ENCODE measurements around the gene ZCCHC17. TPM values are rescaled to one million over a fixed set of nuclear protein-coding genes. Genes with fewer than 3 reads are reported as not detected.

The ZCCHC17 gene, protein sequence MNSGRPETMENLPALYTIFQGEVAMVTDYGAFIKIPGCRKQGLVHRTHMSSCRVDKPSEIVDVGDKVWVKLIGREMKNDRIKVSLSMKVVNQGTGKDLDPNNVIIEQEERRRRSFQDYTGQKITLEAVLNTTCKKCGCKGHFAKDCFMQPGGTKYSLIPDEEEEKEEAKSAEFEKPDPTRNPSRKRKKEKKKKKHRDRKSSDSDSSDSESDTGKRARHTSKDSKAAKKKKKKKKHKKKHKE
- polyA plus RNA-seq (2011; rRNA removed) (57.1 and 72.9 TPM in 2 replicates), polyA minus RNA-seq (2011; rRNA and poly(A)+ RNA removed) (20.5 and 20.7 TPM in 2 replicates)

DNA sequence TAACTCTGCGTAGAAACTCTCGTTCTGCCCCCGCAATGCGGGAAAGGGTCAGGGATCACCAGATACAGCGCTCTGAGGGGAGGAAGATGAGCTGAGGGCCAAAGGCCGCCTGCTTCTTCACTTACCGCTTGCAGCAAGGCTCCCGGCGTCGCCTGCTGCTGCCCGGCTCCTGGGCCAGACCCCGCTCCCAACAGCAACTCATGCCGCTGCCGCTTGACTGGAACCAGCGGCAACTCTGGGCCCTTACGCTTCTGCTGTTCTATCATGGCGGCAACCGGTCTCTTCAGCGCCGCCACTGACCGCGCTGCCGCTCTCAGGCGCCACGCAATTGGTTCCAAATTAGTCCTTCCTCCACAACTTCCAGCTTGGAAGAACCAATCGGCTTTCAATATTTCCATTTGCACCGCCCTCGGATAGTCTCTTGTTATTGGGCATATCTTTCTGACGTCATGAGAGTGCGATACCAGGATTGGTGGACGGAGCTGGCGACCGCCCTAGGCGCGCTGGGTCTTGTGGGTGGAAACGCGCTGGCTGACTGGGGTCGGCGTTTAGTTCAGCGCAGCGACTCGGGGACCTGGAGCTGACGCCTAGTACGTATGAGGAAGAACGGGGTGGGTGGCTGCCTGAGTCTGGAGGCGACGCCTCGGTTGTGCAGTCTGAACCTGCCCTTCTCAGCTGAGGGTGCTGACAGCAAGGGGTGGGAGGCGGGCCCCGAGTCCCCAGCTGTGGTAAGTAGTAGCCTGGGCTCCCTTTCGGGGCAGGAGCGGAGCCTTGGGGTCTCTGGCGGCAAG lies at the start of gene ZCCHC17, which contains the start of gene SNRNP40:
Gene ZCCHC17, plus strand, starts transcription at position 547 of the 791 bp plus-strand sequence. CDS start 13,067 bp downstream, outside the sequence.
Gene SNRNP40, minus strand, starts transcription at position 303 of the 791 bp plus-strand sequence. Its CDS starts 37 bp downstream, at position 266.
- POLR2A ChIA-PET, result interaction anchor here (0.6 to 2.4 kb wide), 9 partner anchors 9 to 253 kb away, joined by 3 to 22 read pairs (median 3); no protein-coding TSS in a partner anchor
- peak within 1 kb of the TSS; percentile 97 for H3K4me3 ChIP-seq (ENCODE audit: low read depth, low read length)
- peak; percentile 95 for DNase-seq (ENCODE audit: low read depth, low spot score)
- H3K27ac ChIP-seq (ENCODE audit: low read depth, low read length), result peak within 1 kb of the TSS; percentile 86
- no peaks in the 10 kb centered on the region for H3K27me3 ChIP-seq (ENCODE audit: control insufficient read depth, insufficient read depth, low read length)
- CTCF ChIA-PET, result interaction anchor here (1.0 to 2.5 kb wide), 5 partner anchors 10 to 125 kb away, joined by 3 to 13 read pairs (median 4); no protein-coding TSS in a partner anchor
- TF ChIP-seq, protein P1, sequence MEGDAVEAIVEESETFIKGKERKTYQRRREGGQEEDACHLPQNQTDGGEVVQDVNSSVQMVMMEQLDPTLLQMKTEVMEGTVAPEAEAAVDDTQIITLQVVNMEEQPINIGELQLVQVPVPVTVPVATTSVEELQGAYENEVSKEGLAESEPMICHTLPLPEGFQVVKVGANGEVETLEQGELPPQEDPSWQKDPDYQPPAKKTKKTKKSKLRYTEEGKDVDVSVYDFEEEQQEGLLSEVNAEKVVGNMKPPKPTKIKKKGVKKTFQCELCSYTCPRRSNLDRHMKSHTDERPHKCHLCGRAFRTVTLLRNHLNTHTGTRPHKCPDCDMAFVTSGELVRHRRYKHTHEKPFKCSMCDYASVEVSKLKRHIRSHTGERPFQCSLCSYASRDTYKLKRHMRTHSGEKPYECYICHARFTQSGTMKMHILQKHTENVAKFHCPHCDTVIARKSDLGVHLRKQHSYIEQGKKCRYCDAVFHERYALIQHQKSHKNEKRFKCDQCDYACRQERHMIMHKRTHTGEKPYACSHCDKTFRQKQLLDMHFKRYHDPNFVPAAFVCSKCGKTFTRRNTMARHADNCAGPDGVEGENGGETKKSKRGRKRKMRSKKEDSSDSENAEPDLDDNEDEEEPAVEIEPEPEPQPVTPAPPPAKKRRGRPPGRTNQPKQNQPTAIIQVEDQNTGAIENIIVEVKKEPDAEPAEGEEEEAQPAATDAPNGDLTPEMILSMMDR (IDR thresholded peaks at IDR 0.05; ENCODE audit: low read depth, low read length), result no peak
- H3K9me3 ChIP-seq (ENCODE audit: control insufficient read depth, insufficient read depth, low read length), result no peaks in the 10 kb centered on the region

DNA sequence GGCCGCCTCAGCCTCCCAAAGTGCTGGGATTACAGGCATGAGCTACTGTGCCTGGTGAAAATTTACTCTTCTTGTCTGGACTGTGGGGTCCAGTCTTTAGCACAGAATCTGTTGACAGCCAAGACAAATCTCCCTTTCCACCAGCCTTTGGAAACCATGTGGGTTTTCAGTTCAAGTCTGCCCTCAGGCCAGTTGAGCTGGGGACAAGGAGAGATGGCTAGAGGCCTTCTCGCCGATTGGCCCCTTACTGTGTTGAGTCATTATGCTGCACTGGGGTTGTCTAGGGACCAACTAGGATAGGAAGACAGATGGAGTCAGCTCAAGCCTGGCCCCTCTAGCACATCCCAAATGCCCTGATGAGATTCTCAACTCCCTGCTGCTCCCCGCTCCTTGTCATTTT lies 48.6 kb upstream of the ZCCHC17 start:
- Histone ChIP-seq H3K9me3 (ENCODE audit: control insufficient read depth, insufficient read depth, low read length) (no peaks in the 10 kb centered on the region), H3K4me3 (ENCODE audit: low read depth, low read length) (no peak overlapping the region), H3K27me3 (ENCODE audit: control insufficient read depth, insufficient read depth, low read length) (no peaks in the 10 kb centered on the region), H3K27ac (ENCODE audit: low read depth, low read length) (no peak overlapping the region)
- no peak for DNase-seq (ENCODE audit: low read depth, low spot score)
- POLR2A ChIA-PET, result no interaction called here
- TF ChIP-seq, protein P1 (IDR thresholded peaks at IDR 0.05; ENCODE audit: low read depth, low read length), result no peak
- CTCF ChIA-PET, result interaction anchor here (0.8 kb wide), 1 partner anchor 65 kb away, joined by 3 read pairs; no protein-coding TSS in a partner anchor

DNA sequence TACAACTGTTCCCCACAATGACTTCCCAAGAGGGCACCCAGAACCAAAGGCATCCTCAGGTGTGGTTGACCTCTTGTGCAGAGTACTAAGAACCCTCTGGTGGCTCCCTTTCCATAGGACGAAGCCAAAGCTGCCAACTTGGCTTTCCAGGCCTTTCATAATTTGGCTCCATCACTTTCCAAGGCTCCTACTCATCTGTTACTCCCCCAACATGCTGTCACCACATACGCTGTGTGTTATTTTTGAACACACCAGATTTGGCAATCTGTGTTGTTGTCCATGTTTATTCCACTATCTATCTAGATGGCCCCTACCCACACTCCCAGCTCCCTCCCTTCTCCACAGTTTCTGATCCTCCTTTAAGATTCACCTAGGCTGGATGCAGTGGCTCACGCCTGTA lies 47.0 kb upstream of the ZCCHC17 start:
- H3K27me3 ChIP-seq (ENCODE audit: control insufficient read depth, insufficient read depth, low read length), result no peaks in the 10 kb centered on the region
- TF ChIP-seq, protein P1 (IDR thresholded peaks at IDR 0.05; ENCODE audit: low read depth, low read length), result no peak
- H3K27ac ChIP-seq (ENCODE audit: low read depth, low read length), result no peak overlapping the region
- no peaks in the 10 kb centered on the region for H3K9me3 ChIP-seq (ENCODE audit: control insufficient read depth, insufficient read depth, low read length)
- ChIA-PET POLR2A (no interaction called here), CTCF (interaction anchor here (0.6 kb wide), 1 partner anchor 173 kb away, joined by 5 read pairs; no protein-coding TSS in a partner anchor)
- no peak overlapping the region for H3K4me3 ChIP-seq (ENCODE audit: low read depth, low read length)
- DNase-seq (ENCODE audit: low read depth, low spot score), result no peak

DNA sequence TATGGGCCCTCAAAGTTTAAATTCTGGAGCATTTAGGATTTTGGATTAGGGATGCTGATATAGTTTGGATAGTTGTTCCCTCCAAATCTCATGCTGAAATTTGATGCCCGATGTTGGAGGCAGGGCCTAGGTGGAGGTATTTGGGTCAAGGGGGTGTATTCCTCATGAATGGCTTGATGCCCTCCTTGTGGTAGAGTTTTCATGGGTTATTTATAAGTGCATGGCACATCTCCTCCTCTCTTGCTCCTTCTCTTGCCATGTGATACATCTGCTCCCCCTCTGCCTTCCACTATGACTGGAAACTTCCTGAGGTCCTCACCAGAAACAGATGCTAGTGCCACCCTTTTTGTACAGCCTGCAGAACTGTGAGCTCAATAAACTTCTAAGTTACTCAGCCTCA lies 39.6 kb upstream of the ZCCHC17 start:
- no peak overlapping the region for H3K27ac ChIP-seq (ENCODE audit: low read depth, low read length)
- ChIA-PET CTCF (no interaction called here), POLR2A (interaction anchor here (0.6 kb wide), 1 partner anchor 22 kb away, joined by 3 read pairs; no protein-coding TSS in a partner anchor)
- H3K4me3 ChIP-seq (ENCODE audit: low read depth, low read length), result no peak overlapping the region
- H3K9me3 ChIP-seq (ENCODE audit: control insufficient read depth, insufficient read depth, low read length), result no peaks in the 10 kb centered on the region
- H3K27me3 ChIP-seq (ENCODE audit: control insufficient read depth, insufficient read depth, low read length), result no peaks in the 10 kb centered on the region
- no peak for DNase-seq (ENCODE audit: low read depth, low spot score)
- TF ChIP-seq, protein P1 (IDR thresholded peaks at IDR 0.05; ENCODE audit: low read depth, low read length), result no peak
